Measurements from ENCODE around the gene AGRN.

Gene AGRN

DNA sequence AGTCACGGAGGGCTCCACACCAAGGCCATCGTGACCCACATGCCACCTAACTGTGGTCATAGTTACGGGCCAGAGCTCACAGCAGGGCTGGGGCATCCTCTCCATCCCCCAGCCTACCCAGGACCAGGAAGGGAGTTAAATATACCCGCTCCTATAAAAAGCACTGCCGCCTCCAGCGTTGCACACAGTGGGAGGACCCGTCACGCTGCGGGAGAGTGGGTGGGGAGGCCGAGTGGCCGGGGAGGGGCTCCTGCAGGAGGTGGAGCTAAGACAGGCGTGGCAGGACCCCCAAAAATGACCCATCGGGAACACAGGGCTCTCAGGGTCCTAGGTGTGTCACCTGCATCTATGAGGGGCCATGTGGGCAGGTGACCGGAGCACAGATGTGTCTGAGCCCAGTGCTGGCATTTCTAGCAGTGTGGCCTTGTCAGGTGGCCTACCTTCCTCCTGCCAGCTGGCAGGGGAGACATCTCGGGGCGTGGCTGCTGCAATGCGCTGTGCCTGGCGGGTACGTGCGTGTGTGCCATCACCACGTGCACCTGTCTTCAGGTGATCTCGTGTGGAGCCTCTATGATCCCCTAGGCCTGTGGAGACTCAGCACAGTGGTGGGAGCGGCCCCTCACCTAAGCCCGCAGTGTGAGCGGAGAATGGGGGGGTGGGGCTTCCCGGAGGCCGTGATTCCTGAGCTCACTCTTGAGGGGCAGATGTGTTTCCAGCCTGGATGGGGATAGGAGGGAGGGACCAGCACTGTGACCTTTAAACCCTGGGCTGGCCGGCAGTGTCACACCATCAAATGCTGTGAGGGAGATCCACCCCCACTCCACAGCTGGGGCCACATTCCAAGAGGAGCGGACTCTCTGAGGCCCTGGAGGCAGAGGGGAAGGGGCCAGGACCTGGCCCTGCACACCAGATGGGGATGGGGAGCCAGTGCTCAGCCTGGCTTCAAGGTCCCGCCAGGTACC, 17.7 kb downstream of the AGRN start:
- DNase-seq (ENCODE audit: low read depth) = no peak
- H3K4me3 ChIP-seq (ENCODE audit: low read length) = no peak overlapping the region
- TF ChIP-seq, protein P1, sequence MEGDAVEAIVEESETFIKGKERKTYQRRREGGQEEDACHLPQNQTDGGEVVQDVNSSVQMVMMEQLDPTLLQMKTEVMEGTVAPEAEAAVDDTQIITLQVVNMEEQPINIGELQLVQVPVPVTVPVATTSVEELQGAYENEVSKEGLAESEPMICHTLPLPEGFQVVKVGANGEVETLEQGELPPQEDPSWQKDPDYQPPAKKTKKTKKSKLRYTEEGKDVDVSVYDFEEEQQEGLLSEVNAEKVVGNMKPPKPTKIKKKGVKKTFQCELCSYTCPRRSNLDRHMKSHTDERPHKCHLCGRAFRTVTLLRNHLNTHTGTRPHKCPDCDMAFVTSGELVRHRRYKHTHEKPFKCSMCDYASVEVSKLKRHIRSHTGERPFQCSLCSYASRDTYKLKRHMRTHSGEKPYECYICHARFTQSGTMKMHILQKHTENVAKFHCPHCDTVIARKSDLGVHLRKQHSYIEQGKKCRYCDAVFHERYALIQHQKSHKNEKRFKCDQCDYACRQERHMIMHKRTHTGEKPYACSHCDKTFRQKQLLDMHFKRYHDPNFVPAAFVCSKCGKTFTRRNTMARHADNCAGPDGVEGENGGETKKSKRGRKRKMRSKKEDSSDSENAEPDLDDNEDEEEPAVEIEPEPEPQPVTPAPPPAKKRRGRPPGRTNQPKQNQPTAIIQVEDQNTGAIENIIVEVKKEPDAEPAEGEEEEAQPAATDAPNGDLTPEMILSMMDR (IDR thresholded peaks at IDR 0.05; ENCODE audit: insufficient read depth, low read depth, low read length, missing control alignments) = no peak

DNA sequence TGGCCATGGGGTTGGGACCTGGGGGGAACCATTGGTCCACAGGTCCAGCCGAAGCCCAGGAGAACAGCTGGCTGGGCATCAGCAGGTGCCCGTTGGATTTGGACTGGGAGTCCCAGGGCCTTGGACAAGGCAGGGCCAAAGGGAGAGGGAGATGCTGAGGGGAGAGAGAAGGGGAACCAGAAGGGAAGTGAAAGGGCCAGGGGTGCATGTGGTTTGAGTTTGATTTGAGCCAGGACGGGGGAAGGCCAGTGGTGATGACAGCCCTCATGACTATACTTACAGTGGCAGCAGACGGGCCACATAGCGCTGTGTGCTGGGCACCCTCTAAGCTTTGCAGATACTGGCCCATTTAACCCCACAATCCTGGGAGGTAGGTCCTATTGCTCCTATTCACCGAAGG, 18.8 kb downstream of the AGRN start:
- H3K4me3 ChIP-seq (ENCODE audit: low read length) = no peak overlapping the region

DNA sequence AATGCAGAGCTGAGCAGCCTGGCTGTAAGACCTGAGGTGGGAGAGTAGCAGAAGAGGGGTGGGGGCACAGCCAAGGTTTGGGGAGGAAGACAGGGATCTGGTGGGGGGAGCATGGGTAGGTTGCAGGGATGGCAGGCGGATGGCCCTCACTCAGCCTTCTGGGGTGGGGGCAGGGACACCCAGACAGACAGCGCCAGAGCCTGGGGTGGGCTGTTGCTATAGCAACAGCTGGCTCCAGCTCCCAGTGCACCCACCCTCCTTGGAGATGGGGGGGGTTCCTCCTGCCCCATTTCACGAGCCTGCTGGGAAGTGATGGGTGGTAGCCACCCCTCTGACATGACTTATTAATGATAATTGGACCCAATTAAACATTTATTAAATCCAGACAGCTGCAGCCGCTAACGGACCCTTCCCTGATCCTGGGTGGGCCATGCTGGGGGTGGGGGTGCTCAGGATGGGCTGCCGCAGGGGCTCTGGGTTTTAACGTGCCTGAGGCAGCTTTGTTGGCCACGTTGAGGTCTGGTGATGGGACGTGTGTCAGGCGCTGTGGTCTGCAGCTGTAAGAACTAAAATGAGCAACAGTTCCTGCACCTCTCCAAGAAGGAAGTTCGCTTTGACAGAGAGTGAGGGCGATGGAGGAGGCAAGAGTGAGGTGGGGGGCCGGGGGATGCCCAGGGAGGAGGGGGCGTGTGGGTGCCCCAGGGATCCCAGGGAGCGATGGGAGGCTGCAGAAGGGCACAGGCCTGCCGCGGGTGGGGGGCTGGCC, 19.4 kb downstream of the AGRN start:
- TF ChIP-seq, protein P1 (IDR thresholded peaks at IDR 0.05; ENCODE audit: insufficient read depth, low read depth, low read length, missing control alignments) = no peak
- no peak overlapping the region for H3K4me3 ChIP-seq (ENCODE audit: low read length)
- DNase-seq (ENCODE audit: low read depth) = no peak

More for the DNA sequence above, 18.8 kb downstream of the AGRN start:
- DNase-seq (ENCODE audit: low read depth) = no peak
- TF ChIP-seq, protein P1 (IDR thresholded peaks at IDR 0.05; ENCODE audit: insufficient read depth, low read depth, low read length, missing control alignments) = no peak

DNA sequence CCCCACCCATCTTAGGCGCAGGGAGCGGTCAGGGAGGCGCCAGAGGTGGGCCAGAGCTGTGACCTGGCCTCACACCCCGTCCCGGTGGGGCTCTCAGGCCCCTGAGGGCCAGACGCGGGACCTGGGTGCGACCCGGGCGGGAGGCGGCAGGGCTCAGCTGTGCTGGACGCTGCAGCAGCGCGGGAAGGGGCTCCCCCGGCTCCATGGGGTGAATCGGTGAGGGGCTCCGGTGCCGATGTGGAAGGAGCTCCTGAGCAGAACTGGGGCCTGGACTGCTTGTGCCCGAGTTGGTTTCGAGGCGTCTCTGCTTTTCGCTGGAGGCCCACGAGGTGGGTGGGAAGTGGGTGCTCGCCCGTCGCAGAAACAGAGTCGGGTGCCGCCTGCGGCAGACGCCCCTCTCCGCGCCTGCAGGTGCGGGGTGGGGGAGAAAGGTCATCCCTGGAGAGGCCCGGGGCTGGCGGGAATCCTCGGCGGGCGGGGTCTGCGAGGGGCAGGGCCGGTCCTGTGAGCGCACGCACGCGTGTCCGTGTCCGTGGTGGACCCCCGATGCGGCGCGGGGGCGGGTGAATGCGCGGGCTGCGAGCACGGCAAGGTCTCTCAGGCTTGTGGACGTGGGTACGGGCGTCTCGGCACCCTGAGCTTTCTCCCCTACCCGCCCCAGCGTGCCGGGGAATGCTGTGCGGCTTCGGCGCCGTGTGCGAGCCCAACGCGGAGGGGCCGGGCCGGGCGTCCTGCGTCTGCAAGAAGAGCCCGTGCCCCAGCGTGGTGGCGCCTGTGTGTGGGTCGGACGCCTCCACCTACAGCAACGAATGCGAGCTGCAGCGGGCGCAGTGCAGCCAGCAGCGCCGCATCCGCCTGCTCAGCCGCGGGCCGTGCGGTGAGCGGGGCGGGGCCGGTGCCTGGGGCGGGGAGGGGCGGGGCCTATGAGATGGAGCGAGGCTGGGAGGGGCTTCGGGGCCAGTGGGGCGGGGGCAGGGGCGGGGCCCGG, 20.4 kb downstream of the AGRN start:
- peak overlapping the region; percentile 2 for H3K4me3 ChIP-seq (ENCODE audit: low read length)
- TF ChIP-seq, protein P1 (IDR thresholded peaks at IDR 0.05; ENCODE audit: insufficient read depth, low read depth, low read length, missing control alignments) = no peak
- peak; percentile 93 for DNase-seq (ENCODE audit: low read depth)

DNA sequence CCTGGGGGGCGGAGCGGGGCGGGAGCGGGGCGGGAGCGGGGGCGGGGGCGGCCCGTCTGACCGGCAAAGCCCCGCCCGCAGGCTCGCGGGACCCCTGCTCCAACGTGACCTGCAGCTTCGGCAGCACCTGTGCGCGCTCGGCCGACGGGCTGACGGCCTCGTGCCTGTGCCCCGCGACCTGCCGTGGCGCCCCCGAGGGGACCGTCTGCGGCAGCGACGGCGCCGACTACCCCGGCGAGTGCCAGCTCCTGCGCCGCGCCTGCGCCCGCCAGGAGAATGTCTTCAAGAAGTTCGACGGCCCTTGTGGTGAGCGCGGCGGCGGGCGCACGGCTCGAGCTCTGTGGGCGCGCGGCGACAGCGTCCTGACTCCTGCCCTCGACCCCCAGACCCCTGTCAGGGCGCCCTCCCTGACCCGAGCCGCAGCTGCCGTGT, 21.2 kb downstream of the AGRN start:
- no peak overlapping the region for H3K4me3 ChIP-seq (ENCODE audit: low read length)
- TF ChIP-seq, protein P1 (IDR thresholded peaks at IDR 0.05; ENCODE audit: insufficient read depth, low read depth, low read length, missing control alignments) = no peak
- DNase-seq (ENCODE audit: low read depth) = no peak

DNA sequence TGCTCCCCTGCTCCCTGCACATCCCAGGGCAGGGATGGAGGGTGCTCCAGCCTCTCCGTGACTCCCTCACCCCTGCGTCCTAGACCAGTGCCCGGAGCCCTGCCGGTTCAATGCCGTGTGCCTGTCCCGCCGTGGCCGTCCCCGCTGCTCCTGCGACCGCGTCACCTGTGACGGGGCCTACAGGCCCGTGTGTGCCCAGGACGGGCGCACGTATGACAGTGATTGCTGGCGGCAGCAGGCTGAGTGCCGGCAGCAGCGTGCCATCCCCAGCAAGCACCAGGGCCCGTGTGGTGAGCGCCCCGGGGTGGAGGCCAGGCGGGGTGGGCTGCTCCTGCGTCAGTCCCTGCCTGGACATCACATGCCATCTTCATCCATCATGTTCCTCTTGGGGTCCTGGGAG, 22.0 kb downstream of the AGRN start:
- H3K4me3 ChIP-seq (ENCODE audit: low read length) = no peak overlapping the region
- TF ChIP-seq, protein P1 (IDR thresholded peaks at IDR 0.05; ENCODE audit: insufficient read depth, low read depth, low read length, missing control alignments) = no peak
- no peak for DNase-seq (ENCODE audit: low read depth)
